ENCODE measurements around the gene OSMR. TPM values are rescaled to one million over a fixed set of nuclear protein-coding genes. Genes with fewer than 3 reads are reported as not detected.

OSMR gene
- total RNA-seq, 1 donor from 2014 or later: 17.4 TPM

DNA sequence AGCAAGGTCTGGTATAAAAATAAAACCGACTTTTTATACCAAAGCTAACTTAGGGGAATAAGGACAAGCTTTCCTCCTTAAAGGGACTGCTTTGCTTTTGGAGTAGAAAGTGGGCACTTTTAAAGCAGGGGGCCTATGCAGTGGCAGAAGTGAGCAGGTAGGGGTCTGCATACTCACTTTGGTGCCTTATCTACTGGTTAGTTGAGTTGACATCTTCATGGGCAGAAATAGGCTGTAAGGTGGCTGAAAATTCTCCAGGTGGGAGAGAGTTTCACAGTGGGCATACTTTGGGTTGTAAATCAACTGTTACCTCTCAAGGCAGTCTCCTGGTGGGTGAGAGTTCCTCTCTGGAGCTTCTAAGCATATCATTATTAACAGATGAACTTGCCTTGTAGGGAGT, 24.8 kb downstream of the OSMR start:
- Mint-ChIP-seq H3K9me3 (ENCODE audit: unreplicated experiment) (no peaks in the 10 kb centered on the region), H3K4me3 (ENCODE audit: unreplicated experiment) (no peak overlapping the region), H3K27ac (ENCODE audit: unreplicated experiment) (no peak overlapping the region), H3K27me3 (ENCODE audit: unreplicated experiment) (no peaks in the 10 kb centered on the region), H3K36me3 (ENCODE audit: low read depth, unreplicated experiment) (no peaks in the 10 kb centered on the region), H3K4me1 (ENCODE audit: unreplicated experiment) (peaks cover 10% of the 10 kb centered on the region)
- DNase-seq (ENCODE audit: low spot score): no peak
- TF ChIP-seq, protein P1, sequence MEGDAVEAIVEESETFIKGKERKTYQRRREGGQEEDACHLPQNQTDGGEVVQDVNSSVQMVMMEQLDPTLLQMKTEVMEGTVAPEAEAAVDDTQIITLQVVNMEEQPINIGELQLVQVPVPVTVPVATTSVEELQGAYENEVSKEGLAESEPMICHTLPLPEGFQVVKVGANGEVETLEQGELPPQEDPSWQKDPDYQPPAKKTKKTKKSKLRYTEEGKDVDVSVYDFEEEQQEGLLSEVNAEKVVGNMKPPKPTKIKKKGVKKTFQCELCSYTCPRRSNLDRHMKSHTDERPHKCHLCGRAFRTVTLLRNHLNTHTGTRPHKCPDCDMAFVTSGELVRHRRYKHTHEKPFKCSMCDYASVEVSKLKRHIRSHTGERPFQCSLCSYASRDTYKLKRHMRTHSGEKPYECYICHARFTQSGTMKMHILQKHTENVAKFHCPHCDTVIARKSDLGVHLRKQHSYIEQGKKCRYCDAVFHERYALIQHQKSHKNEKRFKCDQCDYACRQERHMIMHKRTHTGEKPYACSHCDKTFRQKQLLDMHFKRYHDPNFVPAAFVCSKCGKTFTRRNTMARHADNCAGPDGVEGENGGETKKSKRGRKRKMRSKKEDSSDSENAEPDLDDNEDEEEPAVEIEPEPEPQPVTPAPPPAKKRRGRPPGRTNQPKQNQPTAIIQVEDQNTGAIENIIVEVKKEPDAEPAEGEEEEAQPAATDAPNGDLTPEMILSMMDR (IDR thresholded peaks at IDR 0.05; ENCODE audit: unreplicated experiment): no peak

DNA sequence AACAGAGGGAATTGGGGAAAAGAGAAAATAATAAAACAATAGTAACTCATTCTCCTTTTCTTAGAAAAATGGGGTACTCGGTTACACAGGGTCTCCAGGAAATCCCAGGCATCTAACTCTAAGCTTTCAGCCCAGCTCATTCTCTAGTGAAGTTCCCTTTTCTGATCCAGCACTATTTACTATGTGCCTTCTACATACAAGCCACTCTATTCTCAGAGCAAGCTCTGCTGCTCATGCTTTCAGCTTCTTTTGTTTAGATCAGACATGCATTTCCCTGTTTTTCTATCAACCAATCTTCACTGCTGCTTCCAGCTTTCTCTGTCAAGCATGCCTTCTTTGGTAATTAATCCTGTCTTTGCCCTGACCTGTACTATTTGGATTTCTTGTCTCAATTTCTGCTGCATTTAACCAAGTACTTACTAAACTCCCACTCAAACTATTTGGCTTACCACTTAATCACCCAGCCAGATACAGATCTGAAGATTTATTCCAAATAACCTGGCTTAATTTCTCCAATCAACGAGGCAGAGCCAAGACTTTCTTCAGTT, 25.3 kb downstream of the OSMR start:
- H3K27me3 Mint-ChIP-seq (ENCODE audit: unreplicated experiment): no peaks in the 10 kb centered on the region
- H3K36me3 Mint-ChIP-seq (ENCODE audit: low read depth, unreplicated experiment): no peaks in the 10 kb centered on the region
- DNase-seq (ENCODE audit: low spot score): no peak
- H3K27ac Mint-ChIP-seq (ENCODE audit: unreplicated experiment): no peak overlapping the region
- TF ChIP-seq, protein P1 (IDR thresholded peaks at IDR 0.05; ENCODE audit: unreplicated experiment): no peak
- H3K4me3 Mint-ChIP-seq (ENCODE audit: unreplicated experiment): no peak overlapping the region
- no peaks in the 10 kb centered on the region for H3K9me3 Mint-ChIP-seq (ENCODE audit: unreplicated experiment)
- peaks cover 10% of the 10 kb centered on the region for H3K4me1 Mint-ChIP-seq (ENCODE audit: unreplicated experiment)

DNA sequence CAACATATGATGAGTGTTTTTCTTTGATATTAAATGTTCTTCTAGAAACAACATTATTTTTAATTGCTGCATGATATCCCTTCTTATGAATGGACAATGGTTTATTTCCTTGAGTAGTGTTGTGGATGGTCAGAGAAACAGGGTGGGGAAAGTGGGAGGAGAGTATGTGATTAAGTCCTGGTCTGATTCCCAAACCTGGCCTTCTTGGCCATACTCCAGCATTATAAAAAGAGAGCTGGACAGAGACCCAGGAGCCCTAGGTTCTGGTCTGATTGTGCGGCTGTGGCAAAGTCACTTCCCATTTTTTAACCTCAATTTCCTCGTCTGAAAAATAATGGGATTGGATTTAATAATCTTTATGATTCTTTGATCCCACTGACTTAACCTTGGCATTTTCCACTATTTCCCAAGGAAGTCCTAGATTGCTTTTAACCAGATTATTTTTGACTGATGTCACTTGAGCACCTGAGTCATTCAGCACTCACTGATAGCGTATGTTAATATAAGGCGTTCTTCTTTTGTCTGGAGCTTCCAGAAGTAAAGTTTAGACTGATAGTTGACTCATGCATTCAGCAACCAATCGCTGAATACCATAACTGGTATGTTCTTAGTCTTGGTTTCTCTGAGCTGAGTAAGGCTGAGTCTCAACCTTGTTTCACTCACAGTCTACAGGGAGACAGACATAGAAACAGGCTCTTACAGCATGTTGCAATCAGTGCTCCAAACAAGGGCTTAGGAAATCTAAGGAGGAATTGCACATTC, 26.2 kb downstream of the OSMR start:
- no peak for DNase-seq (ENCODE audit: low spot score)
- peaks cover under 1% of the 10 kb centered on the region for H3K36me3 Mint-ChIP-seq (ENCODE audit: low read depth, unreplicated experiment)
- peaks cover 10% of the 10 kb centered on the region for H3K4me1 Mint-ChIP-seq (ENCODE audit: unreplicated experiment)
- no peak overlapping the region for H3K27ac Mint-ChIP-seq (ENCODE audit: unreplicated experiment)
- H3K4me3 Mint-ChIP-seq (ENCODE audit: unreplicated experiment): no peak overlapping the region
- TF ChIP-seq, protein P1 (IDR thresholded peaks at IDR 0.05; ENCODE audit: unreplicated experiment): no peak
- no peaks in the 10 kb centered on the region for H3K27me3 Mint-ChIP-seq (ENCODE audit: unreplicated experiment)
- no peaks in the 10 kb centered on the region for H3K9me3 Mint-ChIP-seq (ENCODE audit: unreplicated experiment)

DNA sequence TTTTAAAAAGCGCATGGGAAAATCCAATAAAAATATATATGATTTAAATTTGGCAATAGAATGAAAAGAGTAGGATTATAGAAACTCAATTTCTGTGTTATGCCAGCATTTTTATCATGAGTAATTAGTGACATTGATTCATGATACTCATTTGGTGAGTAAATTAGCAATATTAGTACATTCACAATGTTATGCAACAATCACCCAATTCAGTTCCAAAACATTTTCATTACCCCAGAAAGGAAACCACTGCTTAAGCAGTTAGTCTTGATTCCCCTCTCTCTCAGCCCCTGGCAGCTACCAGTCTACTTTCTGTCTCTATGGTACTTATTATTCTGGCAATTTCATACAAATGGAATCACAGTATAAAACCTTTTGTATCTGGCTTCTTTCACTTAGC, 27.0 kb downstream of the OSMR start:
- DNase-seq (ENCODE audit: low spot score): no peak
- Mint-ChIP-seq H3K4me1 (ENCODE audit: unreplicated experiment) (peaks cover 10% of the 10 kb centered on the region), H3K36me3 (ENCODE audit: low read depth, unreplicated experiment) (peaks cover 6% of the 10 kb centered on the region), H3K27me3 (ENCODE audit: unreplicated experiment) (no peaks in the 10 kb centered on the region), H3K9me3 (ENCODE audit: unreplicated experiment) (no peaks in the 10 kb centered on the region), H3K27ac (ENCODE audit: unreplicated experiment) (no peak overlapping the region), H3K4me3 (ENCODE audit: unreplicated experiment) (no peak overlapping the region)
- TF ChIP-seq, protein P1 (IDR thresholded peaks at IDR 0.05; ENCODE audit: unreplicated experiment): no peak

DNA sequence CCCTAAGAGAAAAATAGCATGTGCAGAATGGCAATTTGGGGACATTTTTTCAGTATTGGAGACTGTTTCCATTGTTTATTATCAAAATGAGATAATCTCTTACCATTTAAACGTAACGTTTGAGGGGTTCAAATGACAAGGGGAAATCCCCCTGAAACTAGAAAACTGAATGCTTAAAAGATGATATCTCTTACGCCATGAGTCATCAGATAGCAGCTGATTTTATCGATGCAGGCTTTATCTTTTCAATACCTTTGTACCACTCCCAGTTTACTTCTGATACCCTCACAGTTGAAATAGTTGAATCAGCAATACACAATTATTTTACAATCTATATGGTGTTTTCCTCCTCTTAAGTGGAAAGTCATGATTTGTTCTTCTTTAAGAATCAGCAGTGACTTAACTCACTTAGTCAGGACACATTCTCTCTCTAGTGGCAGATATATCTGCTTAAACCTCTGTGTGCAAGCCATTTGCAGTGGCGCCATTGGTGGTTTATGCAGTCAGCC, 29.2 kb downstream of the OSMR start:
- Mint-ChIP-seq H3K4me1 (ENCODE audit: unreplicated experiment) (peaks cover 14% of the 10 kb centered on the region), H3K4me3 (ENCODE audit: unreplicated experiment) (no peak overlapping the region), H3K36me3 (ENCODE audit: low read depth, unreplicated experiment) (peaks cover 12% of the 10 kb centered on the region), H3K27ac (ENCODE audit: unreplicated experiment) (no peak overlapping the region), H3K9me3 (ENCODE audit: unreplicated experiment) (no peaks in the 10 kb centered on the region), H3K27me3 (ENCODE audit: unreplicated experiment) (peaks cover 2% of the 10 kb centered on the region)
- TF ChIP-seq, protein P1 (IDR thresholded peaks at IDR 0.05; ENCODE audit: unreplicated experiment): no peak
- DNase-seq (ENCODE audit: low spot score): no peak

Data from endothelial cell (in vitro differentiated cells).